Neutrophil (primary cell): ENCODE results near the gene CDIP1.

Experiments
- H3K27ac ChIP-seq: fragments of 200-600 bp; sonication (generic); 2 replicates; pipeline ENCODE4 v1.5.1; 2016; ENCODE audit warnings: mild to moderate bottlenecking, moderate library complexity
- H3K27me3 ChIP-seq: fragments of 200-600 bp; sonication (generic); 2 replicates; pipeline ENCODE4 v1.6.0; 2016; ENCODE audit warnings: mild to moderate bottlenecking
- H3K36me3 ChIP-seq: fragments of 200-600 bp; sonication (generic); 2 replicates; pipeline ENCODE4 v1.5.1; 2017
- H3K4me1 ChIP-seq, 2 experiments: fragments of 200-600 bp in 1 of 2; sonication (generic) in 1 of 2; 1 replicate in 1 of 2; 2 replicates in 1 of 2; pipeline versions ENCODE4 v1.5.1 to v1.6.1; 2013 to 2016; ENCODE audit warnings: low read depth in 1 of 2, low read length in 1 of 2, mild to moderate bottlenecking in 1 of 2, moderate library complexity in 1 of 2; ENCODE audit not compliant: control insufficient read depth in 1 of 2, insufficient read depth in 1 of 2
- H3K4me3 ChIP-seq, 2 experiments: fragments of 200-600 bp in 1 of 2; sonication (generic) in 1 of 2; 1 replicate in 1 of 2; 2 replicates in 1 of 2; pipeline ENCODE4 v1.5.1; 2013 to 2016; ENCODE audit warnings: low read depth in 1 of 2, low read length in 1 of 2, mild to moderate bottlenecking in 1 of 2, moderate library complexity in 1 of 2
- H3K9me3 ChIP-seq: fragments of 200-600 bp; sonication (generic); 2 replicates; pipeline ENCODE4 v1.5.1; 2016
- TF ChIP-seq, protein P1 (sequence below): fragments of 200-600 bp; sonication (generic); IDR thresholded peaks from 2 replicates; pipeline ENCODE4 v1.5.1; 2016; ENCODE audit warnings: antibody characterized with exemption

The CDIP1 gene

GRCh38 chr16:4552541-4552940 is 14.0 kb upstream of the CDIP1 start:
- Histone ChIP-seq H3K4me1 (no peaks in the 10 kb centered on the region), H3K36me3 (no peaks in the 10 kb centered on the region), H3K4me3 (no peak overlapping the region), H3K9me3 (no peaks in the 10 kb centered on the region), H3K27ac (no peak overlapping the region), H3K27me3 (no peaks in the 10 kb centered on the region)
- TF ChIP-seq, protein P1, sequence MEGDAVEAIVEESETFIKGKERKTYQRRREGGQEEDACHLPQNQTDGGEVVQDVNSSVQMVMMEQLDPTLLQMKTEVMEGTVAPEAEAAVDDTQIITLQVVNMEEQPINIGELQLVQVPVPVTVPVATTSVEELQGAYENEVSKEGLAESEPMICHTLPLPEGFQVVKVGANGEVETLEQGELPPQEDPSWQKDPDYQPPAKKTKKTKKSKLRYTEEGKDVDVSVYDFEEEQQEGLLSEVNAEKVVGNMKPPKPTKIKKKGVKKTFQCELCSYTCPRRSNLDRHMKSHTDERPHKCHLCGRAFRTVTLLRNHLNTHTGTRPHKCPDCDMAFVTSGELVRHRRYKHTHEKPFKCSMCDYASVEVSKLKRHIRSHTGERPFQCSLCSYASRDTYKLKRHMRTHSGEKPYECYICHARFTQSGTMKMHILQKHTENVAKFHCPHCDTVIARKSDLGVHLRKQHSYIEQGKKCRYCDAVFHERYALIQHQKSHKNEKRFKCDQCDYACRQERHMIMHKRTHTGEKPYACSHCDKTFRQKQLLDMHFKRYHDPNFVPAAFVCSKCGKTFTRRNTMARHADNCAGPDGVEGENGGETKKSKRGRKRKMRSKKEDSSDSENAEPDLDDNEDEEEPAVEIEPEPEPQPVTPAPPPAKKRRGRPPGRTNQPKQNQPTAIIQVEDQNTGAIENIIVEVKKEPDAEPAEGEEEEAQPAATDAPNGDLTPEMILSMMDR, result no peak

- H3K4me1 ChIP-seq, result no peaks in the 10 kb centered on the region
- no peak overlapping the region for H3K4me3 ChIP-seq
- TF ChIP-seq, protein P1, result no peak
- no peaks in the 10 kb centered on the region for H3K27me3 ChIP-seq
- no peak overlapping the region for H3K27ac ChIP-seq
- H3K36me3 ChIP-seq, result no peaks in the 10 kb centered on the region
- H3K9me3 ChIP-seq, result no peaks in the 10 kb centered on the region
Measured at GRCh38 chr16:4550591-4550990, 12.0 kb upstream of the CDIP1 start.

GRCh38 chr16:4548124-4548523 is 9.6 kb upstream of the CDIP1 start:
- no peak overlapping the region for H3K4me3 ChIP-seq
- no peaks in the 10 kb centered on the region for H3K27me3 ChIP-seq
- H3K9me3 ChIP-seq, result no peaks in the 10 kb centered on the region
- no peaks in the 10 kb centered on the region for H3K36me3 ChIP-seq
- TF ChIP-seq, protein P1, result no peak
- H3K27ac ChIP-seq, result no peak overlapping the region
- H3K4me1 ChIP-seq, result no peaks in the 10 kb centered on the region

GRCh38 chr16:4544473-4544872 is 5.9 kb upstream of the CDIP1 start:
- H3K4me3 ChIP-seq, result no peak overlapping the region
- H3K27ac ChIP-seq, result no peak overlapping the region
- H3K9me3 ChIP-seq, result no peaks in the 10 kb centered on the region
- TF ChIP-seq, protein P1, result no peak
- H3K36me3 ChIP-seq, result no peaks in the 10 kb centered on the region
- peaks cover 9% of the 10 kb centered on the region for H3K27me3 ChIP-seq
- H3K4me1 ChIP-seq, result no peaks in the 10 kb centered on the region

DNA sequence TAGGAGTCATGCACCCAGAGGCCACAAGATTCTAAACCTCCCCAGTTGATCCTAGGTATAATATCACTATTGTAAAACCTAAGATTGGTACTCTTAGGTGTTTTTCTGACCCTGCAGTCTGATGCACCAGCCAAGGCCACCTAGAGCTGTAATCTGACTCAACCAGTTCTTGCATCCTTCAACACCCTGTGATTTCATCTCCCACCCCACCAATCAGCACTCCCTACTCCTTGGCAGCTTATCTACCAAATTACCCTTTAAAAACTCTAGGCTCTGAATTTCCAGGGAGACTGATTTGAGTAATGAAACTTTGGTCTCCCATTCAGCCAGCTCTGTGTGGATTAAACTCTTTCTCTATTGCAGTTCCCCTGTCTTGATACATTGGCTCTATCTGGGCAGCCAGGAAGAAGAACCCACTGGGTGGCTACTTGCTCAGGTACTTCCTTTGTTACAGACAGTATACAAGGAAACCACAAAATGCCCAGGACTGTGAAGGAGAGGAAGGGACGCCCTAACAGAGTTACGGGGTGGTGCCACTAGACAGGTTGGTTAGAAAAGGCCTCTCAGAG is 1.2 kb upstream of the CDIP1 start:
- no peaks in the 10 kb centered on the region for H3K36me3 ChIP-seq
- H3K27ac ChIP-seq, result no peak overlapping the region
- no peaks in the 10 kb centered on the region for H3K9me3 ChIP-seq
- peaks cover 48% of the 10 kb centered on the region for H3K27me3 ChIP-seq
- H3K4me3 ChIP-seq, result no peak overlapping the region
- H3K4me1 ChIP-seq, result peaks cover 6 to 16% of the 10 kb centered on the region in 2 experiments
- TF ChIP-seq, protein P1, result no peak
